ENCODE data around the gene TMEM220.

DNA sequence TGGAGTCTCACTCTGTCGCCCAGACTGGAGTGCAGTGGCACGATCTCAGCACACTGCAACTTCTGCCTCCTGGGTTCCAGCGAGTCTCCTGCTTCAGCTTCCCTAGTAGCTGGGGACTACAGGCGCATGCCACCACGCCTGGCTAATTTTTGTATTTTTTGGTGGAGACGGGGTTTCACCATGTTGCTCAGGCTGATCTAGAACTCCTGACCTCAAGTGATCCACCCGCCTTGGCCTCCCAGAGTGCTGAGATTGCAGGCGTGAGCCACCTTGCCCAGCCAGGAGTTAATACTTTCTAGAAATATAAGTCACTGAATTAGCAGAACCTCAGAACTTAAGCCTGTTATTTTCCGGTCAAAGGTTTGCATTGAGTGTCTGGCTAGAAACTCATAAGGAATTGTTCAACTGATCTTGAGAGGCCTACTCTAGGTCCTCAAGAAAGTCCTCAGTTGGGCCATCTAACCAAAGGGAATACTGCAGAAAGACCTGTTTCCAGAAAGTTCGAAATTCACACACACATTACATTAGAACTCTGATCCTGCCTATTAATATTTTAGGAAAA lies 1.4 kb downstream of the TMEM220 start:
- TF ChIP-seq POLR2A (IDR thresholded peaks at IDR 0.05; ENCODE audit: low read length) (no peak), GATA1 (IDR thresholded peaks at IDR 0.05; ENCODE audit: low read depth, low read length) (no peak)

All from erythroblast (primary cell).